GM12878 (cell line): ENCODE results near the gene TOMM40. TPM values are rescaled to one million over a fixed set of nuclear protein-coding genes. Genes with fewer than 3 reads are reported as not detected.

ENCODE experiments used
- ATAC-seq: fragments of 200-7000 bp; cut with Tn5 transposase; 3 replicates; pipeline ENCODE4 v1.9.1; 2020; ENCODE audit warnings: mild to moderate bottlenecking, moderate library complexity
- BruUV-seq: library from RNA; stranded (reverse); fragments of 400-500 nt; replicated peaks from 2 replicates; lab custom pipeline; 2021; lab: Mats Ljungman, UMichigan
- CTCF ChIA-PET: fragments of 300-600 bp; sonication (Branson Sonifier 250); formaldehyde crosslinking; extraction: SDS; loops from one replicate; lab custom pipeline; 2021; ENCODE audit warnings: inconsistent platforms; lab: Yijun Ruan, JAX
- POLR2A ChIA-PET: fragments of 350-600 bp; formaldehyde crosslinking; extraction: SDS; loops from one replicate; lab custom pipeline; 2021; ENCODE audit warnings: inconsistent platforms; lab: Charles Lee
- RAD21 ChIA-PET: fragments of 300-600 bp; sonication (Branson Sonifier 250); formaldehyde crosslinking; loops from one replicate; lab custom pipeline; 2023; ENCODE audit warnings: antibody characterized with exemption; ENCODE audit not compliant: unreplicated experiment; lab: Charles Lee
- SMC1A ChIA-PET: fragments of 300-600 bp; sonication (Branson Sonifier 250); formaldehyde crosslinking; loops from one replicate; lab custom pipeline; 2023; ENCODE audit not compliant: unreplicated experiment, uncharacterized antibody; lab: Charles Lee
- DNase-seq: peaks from one replicate; pipeline ENCODE4 v3.0.0-alpha.2; 2011; ENCODE audit warnings: low read depth, low spot score
- FAIRE-seq: peaks from 3 replicates; lab custom pipeline; 2011; peaks lifted over from hg19 to GRCh38; lab: Jason Lieb, UNC
- H2AFZ ChIP-seq: 2 replicates; pipeline ENCODE4 v1.6.0; 2011; ENCODE audit warnings: low read depth, low read length, control low read depth; ENCODE audit not compliant: control insufficient read depth
- H3K27ac ChIP-seq: 2 replicates; pipeline ENCODE4 v1.5.1; 2011; ENCODE audit warnings: control low read depth; ENCODE audit not compliant: control insufficient read depth, insufficient read depth
- H3K27me3 ChIP-seq, 2 experiments: replicated peaks in 1 of 2; 2 replicates each; pipeline versions ENCODE4 v1.6.0 to v1.6.1; 2011; ENCODE audit warnings: low read length in 1 of 2; ENCODE audit not compliant: control insufficient read depth in 2 of 2, insufficient read depth in 2 of 2
- H3K36me3 ChIP-seq, 2 experiments: 2 replicates each; pipeline ENCODE4 v1.5.1; 2011; ENCODE audit warnings: low read length in 1 of 2; ENCODE audit not compliant: control insufficient read depth in 2 of 2, insufficient read depth in 2 of 2
- H3K4me1 ChIP-seq: 2 replicates; pipeline ENCODE4 v1.6.1; 2011; ENCODE audit warnings: mild to moderate bottlenecking, low read length, moderate library complexity, mixed read lengths; ENCODE audit not compliant: control insufficient read depth, insufficient read depth
- H3K4me2 ChIP-seq: 2 replicates; pipeline ENCODE4 v1.6.0; 2011; ENCODE audit warnings: control low read depth; ENCODE audit not compliant: control insufficient read depth, insufficient read depth
- H3K4me3 ChIP-seq: fragments of 200-600 bp; sonication (generic); 2 replicates; pipeline ENCODE4 v1.5.1; 2016
- H3K79me2 ChIP-seq: 2 replicates; pipeline ENCODE4 v1.6.0; 2011; ENCODE audit warnings: low read length; ENCODE audit not compliant: control insufficient read depth, insufficient read depth
- H3K9ac ChIP-seq: 2 replicates; pipeline ENCODE4 v1.8.0; 2011; ENCODE audit warnings: low read length, control low read depth, mixed read lengths; ENCODE audit not compliant: control insufficient read depth, insufficient read depth
- H3K9me3 ChIP-seq: replicated peaks from 3 replicates; pipeline ENCODE4 v1.5.1; 2011; ENCODE audit warnings: mild to moderate bottlenecking, low read length; ENCODE audit not compliant: control insufficient read depth, insufficient read depth
- H4K20me1 ChIP-seq: 2 replicates; pipeline ENCODE4 v1.6.0; 2011; ENCODE audit not compliant: control insufficient read depth, insufficient read depth
- BHLHE40 ChIP-seq, 2 experiments: fragments of 450-650 bp in 1 of 2; IDR thresholded peaks; 2 replicates each; pipeline ENCODE4 v1.6.1; 2011 to 2017; ENCODE audit warnings: low read depth in 2 of 2, borderline replicate concordance in 1 of 2, improper control_type of control experiment in 1 of 2, low read length in 1 of 2, mild to moderate bottlenecking in 1 of 2
- GABPA ChIP-seq: IDR thresholded peaks from 2 replicates; pipeline ENCODE4 v1.6.1; 2014; ENCODE audit warnings: antibody characterized with exemption, low read depth, mild to moderate bottlenecking, inconsistent platforms
- JUND ChIP-seq: IDR thresholded peaks from 2 replicates; pipeline ENCODE4 v1.6.1; 2012; ENCODE audit warnings: low read depth, mild to moderate bottlenecking, low read length, improper control_type of control experiment, moderate library complexity
- MEF2B ChIP-seq: fragments of 450-650 bp; IDR thresholded peaks from 2 replicates; pipeline ENCODE4 v1.6.1; 2018; ENCODE audit warnings: mild to moderate bottlenecking, moderate library complexity; ENCODE audit not compliant: partially characterized antibody, poor library complexity, severe bottlenecking
- NR2C2 ChIP-seq: IDR thresholded peaks from 2 replicates; pipeline ENCODE4 v1.6.1; 2011; ENCODE audit warnings: borderline replicate concordance, low read depth; ENCODE audit not compliant: control insufficient read depth, insufficient read length
- SPI1 ChIP-seq: IDR thresholded peaks from 2 replicates; pipeline ENCODE4 v1.6.1; 2011; ENCODE audit warnings: low read depth, mild to moderate bottlenecking, low read length, moderate library complexity, borderline replicate concordance; ENCODE audit not compliant: insufficient read depth
- ZNF274 ChIP-seq: IDR thresholded peaks from one replicate; pipeline ENCODE4 v1.8.0; 2011; ENCODE audit not compliant: insufficient read length, insufficient read depth
- WGBS: methylation state at CpG from one replicate; pipeline ENCODE4 v1.1.6; 2016; ENCODE audit warnings: low lambda C conversion rate; ENCODE audit not compliant: insufficient replicate concordance, insufficient coverage; ENCODE audit errors: missing lambda C conversion rate; 5-methylcytosine and 5-hydroxymethylcytosine counted together
- in situ Hi-C: fragments of 300-500 bp; cut with MboI; formaldehyde crosslinking; loops from 9 replicates; pipeline ENCODE4 v1.14.3; 2018; ENCODE audit warnings: mixed read lengths
- intact Hi-C: fragments of 100-400 bp; cut with micrococcal nuclease; formaldehyde crosslinking; loops from one replicate; pipeline ENCODE4 v1.14.2; 2022; ENCODE audit not compliant: unreplicated experiment
- polyA plus RNA-seq, 11 experiments: library from polyadenylated mRNA; depleted of rRNA in 4 of 11; unstranded in 6 of 11; stranded (reverse) in 5 of 11; fragments of >200 nt; fragmentation: Nextera tagmentation in 4 of 11; fragmentation: Illumina TruSeq in 1 of 11; extraction: Ambion mirVana in 4 of 11; extraction: Trizol in 1 of 11; gene quantifications; 1 replicate in 1 of 11; 2 replicates in 10 of 11; pipeline versions ENCODE4 v1.2.1 to v1.2.3, GENCODE V29; 2011 to 2016; ENCODE audit warnings: inconsistent platforms in 2 of 11, missing spikeins in 2 of 11, low read depth in 1 of 11
- total RNA-seq, 4 experiments: library from RNA; depleted of rRNA in 3 of 4; stranded (reverse); fragments of >200 nt in 3 of 4; fragmentation: Illumina TruSeq in 1 of 4; extraction: Trizol in 1 of 4; gene quantifications; 2 replicates each; pipeline versions ENCODE4 v1.2.1 to v1.2.3, GENCODE V29; 2013 to 2021
- TF ChIP-seq, protein P1 (sequence below): IDR thresholded peaks from 2 replicates; pipeline ENCODE4 v1.6.1; 2011; ENCODE audit warnings: borderline replicate concordance, low read depth, mild to moderate bottlenecking, moderate library complexity, mixed read lengths, low read length; ENCODE audit not compliant: insufficient read depth; ENCODE audit errors: extremely low read length
- TF ChIP-seq, protein P2 (sequence below): fragments of 450-650 bp; formaldehyde crosslinking; IDR thresholded peaks from 2 replicates; pipeline ENCODE4 v1.4.0; 2022; ENCODE audit warnings: mild to moderate bottlenecking, moderate library complexity

Gene TOMM40
- total and polyA plus RNA-seq, 10 of the 15 experiments (the other 5 are each of a cell fraction or from before 2014, with no cell fraction given) = 0.85 to 221 (median 99.9) TPM

DNA sequence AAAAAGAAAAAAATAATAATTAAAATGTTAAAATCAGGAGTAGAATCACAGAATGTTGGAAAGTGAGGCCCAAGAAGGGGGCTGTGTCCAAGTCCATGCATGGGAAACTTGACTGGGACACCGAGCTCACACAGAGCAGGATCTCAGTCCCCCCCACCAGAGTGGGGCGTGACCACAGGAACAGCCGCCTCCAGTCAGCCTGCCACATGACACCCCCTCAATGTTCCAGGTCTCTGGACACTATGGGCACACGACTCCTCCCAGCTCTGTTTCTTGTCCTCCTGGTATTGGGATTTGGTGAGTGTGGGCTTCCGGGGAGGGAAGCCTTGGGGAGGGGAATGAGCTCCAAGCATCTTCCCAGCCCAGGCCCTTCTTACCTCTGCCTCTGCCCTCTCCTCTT lies 57.2 kb downstream of the TOMM40 start:
- Histone ChIP-seq H3K4me1 (peaks cover 6% of the 10 kb centered on the region), H3K36me3 (no peaks in the 10 kb centered on the region), H3K27ac (no peak overlapping the region), H2AFZ (no peak overlapping the region), H3K27me3 (no peaks in the 10 kb centered on the region), H4K20me1 (no peaks in the 10 kb centered on the region), H3K9me3 (no peaks in the 10 kb centered on the region), H3K4me3 (no peak overlapping the region), H3K4me2 (no peak overlapping the region), H3K79me2 (no peaks in the 10 kb centered on the region), H3K9ac (no peak overlapping the region)
- SMC1A ChIA-PET = interaction anchor here (1.1 kb wide), 1 partner anchor 111 kb away, joined by 3 read pairs; no protein-coding TSS in a partner anchor
- 52% methylated on average over 5 of the region's 5 CpGs for WGBS
- RAD21 ChIA-PET = no interaction called here
- DNase-seq (no peak), ATAC-seq (no peak), FAIRE-seq (no peak)
- intact Hi-C loops (no loop called here), in situ Hi-C loops (no loop called here)
- BruUV-seq = no TSS peak
- CTCF ChIA-PET = interaction anchor here (1.0 to 1.2 kb wide), 3 partner anchors 32 to 45 kb away, joined by 3 to 4 read pairs (median 3); no protein-coding TSS in a partner anchor
- POLR2A ChIA-PET = no interaction called here
- TF ChIP-seq GABPA = no peak
- TF ChIP-seq, protein P1, sequence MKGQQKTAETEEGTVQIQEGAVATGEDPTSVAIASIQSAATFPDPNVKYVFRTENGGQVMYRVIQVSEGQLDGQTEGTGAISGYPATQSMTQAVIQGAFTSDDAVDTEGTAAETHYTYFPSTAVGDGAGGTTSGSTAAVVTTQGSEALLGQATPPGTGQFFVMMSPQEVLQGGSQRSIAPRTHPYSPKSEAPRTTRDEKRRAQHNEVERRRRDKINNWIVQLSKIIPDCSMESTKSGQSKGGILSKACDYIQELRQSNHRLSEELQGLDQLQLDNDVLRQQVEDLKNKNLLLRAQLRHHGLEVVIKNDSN = peak; percentile 8

DNA sequence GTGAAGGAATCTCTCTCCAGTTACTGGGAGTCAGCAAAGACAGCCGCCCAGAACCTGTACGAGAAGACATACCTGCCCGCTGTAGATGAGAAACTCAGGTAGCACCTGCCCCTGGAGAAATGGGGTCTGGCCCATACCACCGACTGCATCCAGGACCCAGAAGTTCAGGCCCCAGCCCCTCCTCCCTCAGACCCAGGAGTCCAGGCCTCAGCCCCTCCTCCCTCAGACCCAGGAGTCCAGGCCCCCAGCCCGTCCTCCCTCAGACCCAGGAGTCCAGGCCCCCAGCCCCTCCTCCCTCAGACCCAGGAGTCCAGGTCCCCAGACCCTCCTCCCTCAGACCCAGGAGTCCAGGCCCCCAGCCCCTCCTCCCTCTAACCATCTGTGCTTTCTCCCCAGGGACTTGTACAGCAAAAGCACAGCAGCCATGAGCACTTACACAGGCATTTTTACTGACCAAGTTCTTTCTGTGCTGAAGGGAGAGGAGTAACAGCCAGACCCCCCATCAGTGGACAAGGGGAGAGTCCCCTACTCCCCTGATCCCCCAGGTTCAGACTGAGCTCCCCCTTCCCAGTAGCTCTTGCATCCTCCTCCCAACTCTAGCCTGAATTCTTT lies 57.8 kb downstream of the TOMM40 start:
- Histone ChIP-seq H3K27ac (no peak overlapping the region), H3K27me3 (no peaks in the 10 kb centered on the region), H3K79me2 (no peaks in the 10 kb centered on the region; the same call in 1 of the 2 replicates), H3K36me3 (no peaks in the 10 kb centered on the region), H3K4me3 (no peak overlapping the region), H3K9ac (no peak overlapping the region)
- no peak for ATAC-seq
- in situ Hi-C loops = no loop called here
- ChIA-PET CTCF (interaction anchor here (1.0 to 1.8 kb wide), 4 partner anchors 33 to 111 kb away, joined by 3 to 4 read pairs (median 3); no protein-coding TSS in a partner anchor), POLR2A (no interaction called here)
- BruUV-seq = no TSS peak
- 62% methylated on average over 4 of the region's 5 CpGs for WGBS
- no peak for DNase-seq
- TF ChIP-seq JUND = no peak
- no peak for TF ChIP-seq ZNF274
- TF ChIP-seq, protein P2, sequence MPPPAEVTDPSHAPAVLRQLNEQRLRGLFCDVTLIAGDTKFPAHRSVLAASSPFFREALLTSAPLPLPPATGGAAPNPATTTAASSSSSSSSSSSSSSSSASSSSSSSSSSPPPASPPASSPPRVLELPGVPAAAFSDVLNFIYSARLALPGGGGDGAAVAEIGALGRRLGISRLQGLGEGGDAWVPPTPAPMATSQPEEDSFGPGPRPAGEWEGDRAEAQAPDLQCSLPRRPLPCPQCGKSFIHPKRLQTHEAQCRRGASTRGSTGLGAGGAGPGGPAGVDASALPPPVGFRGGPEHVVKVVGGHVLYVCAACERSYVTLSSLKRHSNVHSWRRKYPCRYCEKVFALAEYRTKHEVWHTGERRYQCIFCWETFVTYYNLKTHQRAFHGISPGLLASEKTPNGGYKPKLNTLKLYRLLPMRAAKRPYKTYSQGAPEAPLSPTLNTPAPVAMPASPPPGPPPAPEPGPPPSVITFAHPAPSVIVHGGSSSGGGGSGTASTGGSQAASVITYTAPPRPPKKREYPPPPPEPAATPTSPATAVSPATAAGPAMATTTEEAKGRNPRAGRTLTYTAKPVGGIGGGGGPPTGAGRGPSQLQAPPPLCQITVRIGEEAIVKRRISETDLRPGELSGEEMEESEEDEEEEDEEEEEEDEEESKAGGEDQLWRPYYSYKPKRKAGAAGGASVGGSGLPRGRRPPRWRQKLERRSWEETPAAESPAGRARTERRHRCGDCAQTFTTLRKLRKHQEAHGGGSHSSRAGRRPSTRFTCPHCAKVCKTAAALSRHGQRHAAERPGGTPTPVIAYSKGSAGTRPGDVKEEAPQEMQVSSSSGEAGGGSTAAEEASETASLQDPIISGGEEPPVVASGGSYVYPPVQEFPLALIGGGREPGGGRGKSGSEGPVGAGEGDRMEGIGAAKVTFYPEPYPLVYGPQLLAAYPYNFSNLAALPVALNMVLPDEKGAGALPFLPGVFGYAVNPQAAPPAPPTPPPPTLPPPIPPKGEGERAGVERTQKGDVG (CRISPR knock-in tag) = no peak
- TF ChIP-seq BHLHE40 (IDR thresholded peaks at IDR 0.05; ENCODE audit: borderline replicate concordance in 1 of 2, low read depth in 2 of 2, low read length in 1 of 2) = no peak
- TF ChIP-seq SPI1 = no peak
- no peak for TF ChIP-seq NR2C2
- no peak for TF ChIP-seq MEF2B
- TF ChIP-seq, all 136 proteins: peak for 0
- Histone ChIP-seq H3K9me3 (no peaks in the 10 kb centered on the region), H3K4me1 (peaks cover 8% of the 10 kb centered on the region), H3K4me2 (no peak overlapping the region), H4K20me1 (no peaks in the 10 kb centered on the region), H2AFZ (no peak overlapping the region)
- ChIA-PET RAD21 (no interaction called here), SMC1A (interaction anchor here (1.1 kb wide), 1 partner anchor 111 kb away, joined by 3 read pairs; no protein-coding TSS in a partner anchor)
- intact Hi-C loops = no loop called here
- no peak for FAIRE-seq
